Subcutaneous abdominal adipose tissue (tissue), 5 donors: Measurements from ENCODE around the gene VDR.

Experiments
- H3K27ac ChIP-seq: one replicate; pipeline ENCODE4 v1.7.0; 2013; ENCODE audit warnings: low read depth, mild to moderate bottlenecking, inconsistent platforms, low read length, moderate library complexity
- H3K27me3 ChIP-seq, 5 donors: one replicate each; pipeline ENCODE4 v1.7.0; 2013; ENCODE audit warnings: low read length in 5 of 5, inconsistent platforms in 1 of 5; ENCODE audit not compliant: control insufficient read depth in 5 of 5, insufficient read depth in 4 of 5
- H3K36me3 ChIP-seq, 5 donors: one replicate each; pipeline ENCODE4 v1.7.0; 2013; ENCODE audit warnings: low read length in 5 of 5; ENCODE audit not compliant: control insufficient read depth in 5 of 5, insufficient read depth in 5 of 5
- H3K4me1 ChIP-seq, 5 donors: one replicate each; pipeline ENCODE4 v1.7.0; 2013; ENCODE audit warnings: low read length in 5 of 5, mild to moderate bottlenecking in 3 of 5, moderate library complexity in 1 of 5; ENCODE audit not compliant: control insufficient read depth in 5 of 5, insufficient read depth in 5 of 5
- H3K4me3 ChIP-seq, 5 donors: one replicate each; pipeline ENCODE4 v1.7.0; 2013; ENCODE audit warnings: low read length in 5 of 5, low read depth in 1 of 5
- H3K9ac ChIP-seq, 5 donors: one replicate each; pipeline ENCODE4 v1.7.0; 2013; ENCODE audit warnings: low read length in 5 of 5, mild to moderate bottlenecking in 4 of 5, moderate library complexity in 3 of 5
- H3K9me3 ChIP-seq, 5 donors: one replicate each; pipeline ENCODE4 v1.7.0; 2013; ENCODE audit warnings: low read length in 5 of 5; ENCODE audit not compliant: control insufficient read depth in 5 of 5
- donor health status: healthy.
- donor health status: healthy.
- donor health status: healthy.
- donor health status: healthy.
- donor health status: healthy.

The VDR gene

GRCh38 chr12:47791874-47792273, 112.9 kb downstream of the VDR start:
- Histone ChIP-seq H3K9me3 (no peaks in the 10 kb centered on the region), H3K36me3 (peaks cover 7 to 99% (median 95%) of the 10 kb centered on the region in 5 donors), H3K4me1 (no peaks in the 10 kb centered on the region), H3K9ac (no peak overlapping the region), H3K27ac (no peak overlapping the region), H3K27me3 (no peaks in the 10 kb centered on the region), H3K4me3 (no peak overlapping the region)
